ENCODE data around the gene TRIM5.

The TRIM5 gene

DNA sequence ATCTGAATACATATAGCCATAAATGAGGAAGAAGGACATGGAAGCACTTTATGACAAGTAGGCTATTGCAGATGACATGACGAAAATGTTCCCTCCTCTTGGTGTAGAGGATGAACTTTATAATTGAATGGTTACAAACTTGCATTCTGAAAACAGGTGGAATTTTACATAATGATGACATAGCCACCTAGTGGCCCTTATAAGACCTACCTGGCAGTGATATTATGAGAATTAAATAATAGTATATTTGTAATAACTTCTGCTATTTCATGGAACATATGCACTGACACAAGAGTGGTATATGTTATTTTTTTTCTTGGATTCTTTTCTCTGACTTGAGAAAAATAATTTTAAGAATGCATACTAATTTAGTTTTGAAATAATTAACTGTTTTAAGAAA is 27.6 kb upstream of the TRIM5 start:
- H3K4me3 ChIP-seq: no peak overlapping the region
- TF ChIP-seq, protein P1, sequence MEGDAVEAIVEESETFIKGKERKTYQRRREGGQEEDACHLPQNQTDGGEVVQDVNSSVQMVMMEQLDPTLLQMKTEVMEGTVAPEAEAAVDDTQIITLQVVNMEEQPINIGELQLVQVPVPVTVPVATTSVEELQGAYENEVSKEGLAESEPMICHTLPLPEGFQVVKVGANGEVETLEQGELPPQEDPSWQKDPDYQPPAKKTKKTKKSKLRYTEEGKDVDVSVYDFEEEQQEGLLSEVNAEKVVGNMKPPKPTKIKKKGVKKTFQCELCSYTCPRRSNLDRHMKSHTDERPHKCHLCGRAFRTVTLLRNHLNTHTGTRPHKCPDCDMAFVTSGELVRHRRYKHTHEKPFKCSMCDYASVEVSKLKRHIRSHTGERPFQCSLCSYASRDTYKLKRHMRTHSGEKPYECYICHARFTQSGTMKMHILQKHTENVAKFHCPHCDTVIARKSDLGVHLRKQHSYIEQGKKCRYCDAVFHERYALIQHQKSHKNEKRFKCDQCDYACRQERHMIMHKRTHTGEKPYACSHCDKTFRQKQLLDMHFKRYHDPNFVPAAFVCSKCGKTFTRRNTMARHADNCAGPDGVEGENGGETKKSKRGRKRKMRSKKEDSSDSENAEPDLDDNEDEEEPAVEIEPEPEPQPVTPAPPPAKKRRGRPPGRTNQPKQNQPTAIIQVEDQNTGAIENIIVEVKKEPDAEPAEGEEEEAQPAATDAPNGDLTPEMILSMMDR (IDR thresholded peaks at IDR 0.05): no peak
- H3K27ac ChIP-seq: no peak overlapping the region
- no peak for DNase-seq (ENCODE audit: low spot score)

DNA sequence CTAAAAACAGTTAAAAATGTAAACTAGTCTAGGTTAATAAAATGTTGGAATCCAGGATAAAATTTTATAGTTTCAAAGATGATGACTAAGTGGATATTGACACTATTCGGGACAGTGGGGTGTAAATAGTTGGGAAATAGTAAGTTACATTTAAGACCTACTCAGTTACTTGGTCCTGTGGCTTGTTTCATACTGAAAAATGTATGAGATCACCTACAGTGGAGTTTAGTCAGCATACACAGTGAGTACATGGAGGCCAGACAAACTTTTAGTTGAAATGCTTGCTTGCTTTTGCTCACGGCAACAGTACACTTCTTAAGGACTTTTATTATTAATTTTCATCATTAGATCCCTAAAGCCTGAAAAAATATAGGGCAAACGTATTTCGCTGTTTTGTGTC is 20.8 kb upstream of the TRIM5 start:
- no peak overlapping the region for H3K4me3 ChIP-seq
- TF ChIP-seq, protein P1 (IDR thresholded peaks at IDR 0.05): no peak
- DNase-seq (ENCODE audit: low spot score): no peak
- no peak overlapping the region for H3K27ac ChIP-seq

DNA sequence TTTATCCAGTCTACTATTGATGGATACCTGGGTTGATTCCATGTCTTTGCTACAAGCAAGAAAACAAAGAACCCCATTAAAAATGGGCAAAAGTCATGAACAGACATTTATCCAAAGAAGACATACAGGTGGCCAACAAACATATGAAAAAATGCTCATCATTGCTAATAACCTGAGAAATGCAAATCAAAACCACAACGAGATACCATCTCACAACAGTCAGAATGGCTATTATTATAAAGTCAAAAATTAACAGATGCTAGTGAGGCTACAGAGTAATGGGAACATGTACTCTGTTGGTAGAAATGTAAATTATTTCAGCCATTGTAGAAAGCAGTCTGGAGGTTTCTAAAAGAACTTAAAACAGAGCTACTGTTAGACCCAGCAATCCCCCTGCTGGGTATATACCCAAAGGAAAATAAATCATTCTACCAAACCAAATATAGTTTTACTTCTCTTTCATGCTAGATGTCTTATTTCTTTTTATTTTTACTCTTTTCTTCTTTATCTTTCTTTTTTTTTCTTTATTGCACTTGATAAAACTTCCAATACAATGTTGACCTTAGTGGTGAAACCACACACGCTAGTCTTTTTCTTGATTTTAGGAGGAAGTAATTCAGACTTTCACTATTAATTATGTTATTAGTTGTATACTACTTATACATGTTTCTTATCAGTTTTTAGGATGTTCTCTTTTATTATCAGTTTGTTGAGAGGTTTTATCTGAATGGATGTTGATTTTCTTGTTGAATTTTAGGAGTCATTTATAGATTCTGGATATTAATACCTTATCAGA is 19.1 kb upstream of the TRIM5 start:
- no peak overlapping the region for H3K4me3 ChIP-seq
- TF ChIP-seq, protein P1 (IDR thresholded peaks at IDR 0.05): no peak
- no peak overlapping the region for H3K27ac ChIP-seq
- no peak for DNase-seq (ENCODE audit: low spot score)

DNA sequence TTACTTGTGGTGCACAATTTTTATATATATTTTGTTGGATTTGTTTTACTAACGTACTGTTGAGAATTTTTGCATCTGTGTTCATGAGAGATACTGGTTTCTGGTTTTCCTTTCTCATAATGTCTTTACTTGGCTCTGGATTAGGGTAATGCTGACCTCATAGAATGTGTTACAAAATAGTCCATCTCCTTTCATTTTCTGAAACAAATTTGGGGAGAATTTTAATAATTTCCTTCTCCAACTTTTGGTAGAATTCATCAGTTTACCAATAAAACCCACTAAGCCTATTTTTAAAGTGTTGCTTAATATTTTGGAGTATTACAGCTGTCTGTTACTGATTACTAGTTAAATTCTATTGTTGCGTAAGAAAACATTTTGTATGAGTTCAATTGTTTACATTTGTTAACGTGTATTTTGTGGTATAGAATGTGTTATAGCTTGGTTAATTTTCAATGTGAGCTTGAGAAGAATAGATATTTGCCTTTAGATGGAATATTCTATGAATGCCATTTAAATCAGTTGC is 16.2 kb upstream of the TRIM5 start:
- TF ChIP-seq, protein P1 (IDR thresholded peaks at IDR 0.05): no peak
- Histone ChIP-seq H3K4me3 (no peak overlapping the region), H3K27ac (no peak overlapping the region)
- DNase-seq (ENCODE audit: low spot score): no peak

DNA sequence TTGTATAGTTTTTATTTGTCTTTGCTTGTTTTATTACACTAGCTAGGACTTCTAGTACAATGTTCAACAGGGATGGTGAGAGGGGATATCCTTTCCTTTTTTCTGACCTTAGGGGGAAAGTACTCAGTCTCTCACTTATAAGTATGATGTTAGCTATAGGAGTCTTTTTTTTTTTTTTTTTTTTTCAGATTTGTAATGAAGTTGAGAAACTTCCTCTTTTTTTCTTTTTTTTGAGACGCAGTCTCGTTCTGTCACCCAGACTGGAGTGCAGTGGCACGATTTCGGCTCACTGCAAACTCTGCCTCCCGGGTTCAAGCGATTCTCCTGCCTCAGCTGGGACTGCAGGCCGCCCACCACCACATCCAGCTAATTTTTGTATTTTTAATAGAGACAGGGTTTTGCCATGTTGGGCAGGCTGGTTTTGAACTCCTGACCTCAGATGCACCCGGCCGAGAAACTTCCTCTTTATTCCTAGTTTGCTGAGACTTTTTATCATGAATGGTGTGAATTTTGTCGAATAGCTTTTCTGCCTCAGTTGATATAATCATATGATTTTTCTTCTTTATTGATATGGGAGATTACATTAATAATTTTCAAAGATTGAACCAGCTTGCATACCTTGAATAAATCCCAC is 15.7 kb upstream of the TRIM5 start:
- DNase-seq (ENCODE audit: low spot score): no peak
- TF ChIP-seq, protein P1 (IDR thresholded peaks at IDR 0.05): no peak
- Histone ChIP-seq H3K27ac (no peak overlapping the region), H3K4me3 (no peak overlapping the region)

DNA sequence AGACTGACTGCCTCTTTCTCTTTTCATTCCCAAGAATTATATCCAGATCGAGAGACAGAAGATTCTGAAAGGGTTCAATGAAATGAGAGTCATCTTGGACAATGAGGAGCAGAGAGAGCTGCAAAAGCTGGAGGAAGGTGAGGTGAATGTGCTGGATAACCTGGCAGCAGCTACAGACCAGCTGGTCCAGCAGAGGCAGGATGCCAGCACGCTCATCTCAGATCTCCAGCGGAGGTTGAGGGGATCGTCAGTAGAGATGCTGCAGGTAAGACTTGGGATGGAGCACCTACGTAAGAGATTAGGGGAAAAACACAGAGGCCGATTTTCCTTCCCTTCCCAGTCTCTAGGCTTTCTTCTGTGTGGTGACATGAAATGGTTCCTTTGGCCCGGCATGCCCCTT is 13.4 kb upstream of the TRIM5 start:
- H3K27ac ChIP-seq: no peak overlapping the region
- TF ChIP-seq, protein P1 (IDR thresholded peaks at IDR 0.05): no peak
- no peak overlapping the region for H3K4me3 ChIP-seq
- no peak for DNase-seq (ENCODE audit: low spot score)

DNA sequence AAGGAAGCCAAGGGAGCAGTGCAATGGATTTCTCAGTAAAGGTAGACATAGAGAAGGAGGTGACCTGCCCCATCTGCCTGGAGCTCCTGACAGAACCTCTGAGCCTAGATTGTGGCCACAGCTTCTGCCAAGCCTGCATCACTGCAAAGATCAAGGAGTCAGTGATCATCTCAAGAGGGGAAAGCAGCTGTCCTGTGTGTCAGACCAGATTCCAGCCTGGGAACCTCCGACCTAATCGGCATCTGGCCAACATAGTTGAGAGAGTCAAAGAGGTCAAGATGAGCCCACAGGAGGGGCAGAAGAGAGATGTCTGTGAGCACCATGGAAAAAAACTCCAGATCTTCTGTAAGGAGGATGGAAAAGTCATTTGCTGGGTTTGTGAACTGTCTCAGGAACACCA is 11.3 kb upstream of the TRIM5 start:
- no peak overlapping the region for H3K27ac ChIP-seq
- TF ChIP-seq, protein P1 (IDR thresholded peaks at IDR 0.05): no peak
- DNase-seq (ENCODE audit: low spot score): no peak
- H3K4me3 ChIP-seq: no peak overlapping the region
